Hematopoietic multipotent progenitor cell (in vitro differentiated cells): ENCODE results near the gene PRICKLE2. TPM values are rescaled to one million over a fixed set of nuclear protein-coding genes. Genes with fewer than 3 reads are reported as not detected.

Experiments
- DNase-seq, 3 donors: peaks; one replicate each; pipeline ENCODE4 v3.0.0-alpha.2; 2011 to 2015; ENCODE audit warnings: low read depth in 2 of 3, low spot score in 2 of 3
- total RNA-seq: library from RNA; depleted of rRNA; stranded (reverse); fragments of >200 nt; gene quantifications from one replicate; pipeline ENCODE4 v1.2.3, GENCODE V29; 2012

PRICKLE2 gene, protein sequence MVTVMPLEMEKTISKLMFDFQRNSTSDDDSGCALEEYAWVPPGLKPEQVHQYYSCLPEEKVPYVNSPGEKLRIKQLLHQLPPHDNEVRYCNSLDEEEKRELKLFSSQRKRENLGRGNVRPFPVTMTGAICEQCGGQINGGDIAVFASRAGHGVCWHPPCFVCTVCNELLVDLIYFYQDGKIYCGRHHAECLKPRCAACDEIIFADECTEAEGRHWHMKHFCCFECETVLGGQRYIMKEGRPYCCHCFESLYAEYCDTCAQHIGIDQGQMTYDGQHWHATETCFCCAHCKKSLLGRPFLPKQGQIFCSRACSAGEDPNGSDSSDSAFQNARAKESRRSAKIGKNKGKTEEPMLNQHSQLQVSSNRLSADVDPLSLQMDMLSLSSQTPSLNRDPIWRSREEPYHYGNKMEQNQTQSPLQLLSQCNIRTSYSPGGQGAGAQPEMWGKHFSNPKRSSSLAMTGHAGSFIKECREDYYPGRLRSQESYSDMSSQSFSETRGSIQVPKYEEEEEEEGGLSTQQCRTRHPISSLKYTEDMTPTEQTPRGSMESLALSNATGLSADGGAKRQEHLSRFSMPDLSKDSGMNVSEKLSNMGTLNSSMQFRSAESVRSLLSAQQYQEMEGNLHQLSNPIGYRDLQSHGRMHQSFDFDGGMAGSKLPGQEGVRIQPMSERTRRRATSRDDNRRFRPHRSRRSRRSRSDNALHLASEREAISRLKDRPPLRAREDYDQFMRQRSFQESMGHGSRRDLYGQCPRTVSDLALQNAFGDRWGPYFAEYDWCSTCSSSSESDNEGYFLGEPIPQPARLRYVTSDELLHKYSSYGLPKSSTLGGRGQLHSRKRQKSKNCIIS
- under 0.01 TPM for total RNA-seq

GRCh38 chr3:64224826-64225610 is at the start of gene PRICKLE2:
Gene PRICKLE2, minus strand, starts transcription at chr3:64225466. Its CDS starts 26,539 bp downstream, at chr3:64198927.
- peak in 1 of 3 donors; percentile 29 for DNase-seq

DNA sequence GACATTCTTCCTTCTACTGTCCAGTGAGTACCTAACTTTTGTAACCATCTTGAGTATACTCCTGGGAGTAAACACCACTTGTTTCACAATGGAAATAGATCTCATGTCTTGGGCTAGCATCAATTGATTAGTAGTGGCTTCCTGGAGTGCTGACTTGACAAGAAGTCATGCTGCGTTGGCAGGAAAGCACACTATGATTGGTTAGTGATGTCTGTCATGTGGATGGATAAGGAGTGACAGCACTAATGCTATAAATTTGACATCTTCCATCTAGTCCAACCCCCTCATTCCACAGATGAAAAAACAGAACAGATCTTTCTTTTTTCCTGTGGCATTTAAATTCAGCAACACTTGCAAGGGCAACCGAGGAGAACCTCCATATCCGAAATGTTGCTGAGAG is 47.6 kb upstream of the PRICKLE2 start:
- no peak for DNase-seq

DNA sequence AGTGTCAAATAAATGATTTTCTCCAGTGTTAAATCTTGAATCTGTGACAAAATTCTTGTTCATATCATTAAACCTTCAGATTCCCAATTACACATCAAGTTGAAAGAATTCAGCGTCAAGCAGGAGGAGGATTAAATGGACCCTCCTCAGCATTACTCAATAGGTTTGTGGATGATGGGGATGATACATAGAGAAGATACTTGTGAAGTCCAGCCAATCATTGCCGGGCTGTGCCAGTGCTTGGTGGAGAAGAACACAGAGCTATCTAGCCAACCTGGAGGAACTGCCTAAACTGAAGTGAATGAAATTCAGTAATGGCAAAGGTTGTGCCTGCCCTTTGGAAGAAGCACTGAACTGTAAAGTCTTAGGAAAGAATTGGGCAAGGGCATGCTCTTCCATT is 47.0 kb upstream of the PRICKLE2 start:
- no peak for DNase-seq

DNA sequence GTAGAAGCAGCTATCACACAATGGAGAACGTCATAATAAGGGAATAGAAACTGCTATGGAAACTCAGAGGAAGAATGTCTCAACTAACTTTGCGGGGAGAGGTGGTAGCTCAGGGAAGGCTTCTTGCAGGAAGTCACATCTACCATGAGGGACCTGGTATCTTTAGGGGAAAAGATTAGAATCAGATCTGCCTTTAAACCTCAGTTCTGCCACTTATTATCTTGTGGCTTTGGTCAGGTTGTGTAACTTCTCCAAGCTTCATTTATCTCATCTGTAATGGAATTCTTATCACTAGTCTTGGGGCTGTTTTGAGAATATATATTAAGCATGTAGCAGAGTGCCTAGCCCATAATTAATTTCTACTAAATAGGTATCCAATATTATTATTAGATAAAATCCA is 46.4 kb upstream of the PRICKLE2 start:
- DNase-seq = no peak

GRCh38 chr3:64270866-64271260 is 45.6 kb upstream of the PRICKLE2 start:
- DNase-seq = no peak

DNA sequence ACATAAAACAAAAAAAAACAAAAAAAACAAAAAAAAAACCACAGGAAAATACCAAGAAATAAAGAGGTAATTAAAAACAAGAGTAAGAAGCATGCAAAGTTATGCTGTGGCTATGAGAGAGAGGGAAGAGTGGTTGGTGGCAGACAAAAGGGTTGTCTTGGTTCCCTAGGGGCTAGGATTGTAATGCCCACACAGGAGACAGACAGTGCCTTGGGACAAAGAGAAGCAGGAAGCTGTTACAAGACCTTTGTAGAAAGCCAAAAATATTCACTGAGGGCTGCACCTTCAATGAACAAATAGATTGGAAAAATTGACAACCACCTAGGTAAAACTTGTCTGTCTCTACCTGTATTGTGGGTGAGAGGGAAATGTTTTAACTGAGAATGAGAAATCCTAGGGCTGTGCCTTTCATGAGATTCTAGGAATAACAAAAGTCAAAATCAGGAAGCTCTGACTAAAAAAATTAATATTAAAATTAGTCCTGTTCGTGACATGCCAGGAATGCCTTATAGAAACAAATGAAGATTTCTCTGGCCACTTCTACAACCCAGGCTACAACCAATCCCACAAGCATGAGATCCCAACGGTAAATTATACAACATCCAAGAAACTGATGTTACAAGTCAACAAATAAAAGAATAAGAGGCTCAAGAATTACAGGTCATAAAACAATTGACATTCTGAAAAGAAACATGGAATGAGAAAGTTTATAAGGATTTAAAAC is 45.0 kb upstream of the PRICKLE2 start:
- no peak for DNase-seq

GRCh38 chr3:64268926-64269325 is 43.7 kb upstream of the PRICKLE2 start:
- DNase-seq = no peak

- DNase-seq = no peak
Observed at GRCh38 chr3:64267721-64268604, 42.7 kb upstream of the PRICKLE2 start.

DNA sequence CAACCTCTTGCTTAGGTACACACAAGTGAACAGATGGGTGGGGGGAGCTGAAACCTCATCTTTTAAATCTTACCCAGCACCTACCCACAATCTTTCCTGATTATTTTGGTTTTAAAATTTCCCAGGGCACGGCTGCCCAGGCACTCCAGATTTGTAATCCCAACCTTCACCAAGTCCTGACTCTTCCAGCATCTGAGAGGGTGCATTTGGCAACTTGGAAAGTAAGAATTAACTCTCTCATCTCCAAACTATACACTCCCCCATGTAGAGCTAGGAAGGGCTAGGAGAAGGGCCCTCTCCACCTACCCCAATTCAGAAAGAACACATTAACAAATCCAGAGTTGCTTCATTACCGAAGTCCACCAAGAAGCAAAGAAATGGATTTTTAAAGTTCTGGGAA is 41.7 kb upstream of the PRICKLE2 start:
- DNase-seq = no peak

- DNase-seq = peak in 1 of 3 donors; percentile 1
Observed at GRCh38 chr3:64266065-64266931, 41.0 kb upstream of the PRICKLE2 start.

GRCh38 chr3:64265646-64266045 is 40.4 kb upstream of the PRICKLE2 start:
- DNase-seq = no peak

DNA sequence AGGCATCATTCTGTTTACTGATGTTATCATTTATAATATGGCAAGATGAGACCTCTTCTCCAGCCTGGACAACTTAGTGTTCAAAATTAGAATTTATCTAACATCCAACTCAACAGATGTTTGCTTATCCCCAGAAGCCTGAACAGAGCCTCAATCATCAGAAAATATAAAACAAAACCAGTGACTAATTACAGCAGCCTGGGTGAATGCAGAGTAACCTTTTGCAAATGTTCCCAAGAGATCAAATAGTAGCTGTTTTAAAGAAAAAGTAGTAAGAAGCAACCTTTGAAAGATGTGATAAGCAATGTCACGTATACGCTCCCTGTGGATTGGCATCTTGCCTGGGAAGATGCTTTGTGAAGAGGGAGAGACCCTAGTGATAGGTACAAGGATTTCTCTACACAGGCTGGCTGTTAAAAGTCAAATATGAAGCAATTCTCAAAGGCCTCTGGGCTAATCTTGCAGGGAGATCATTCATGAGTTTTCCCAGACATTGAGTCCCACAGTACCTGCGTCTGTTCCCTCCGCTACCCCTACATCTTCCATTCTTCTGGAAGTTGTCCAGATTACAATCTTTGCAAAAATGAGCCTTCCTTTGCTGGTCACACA is 39.3 kb upstream of the PRICKLE2 start:
- DNase-seq = no peak

GRCh38 chr3:64262574-64263114 is 37.4 kb upstream of the PRICKLE2 start:
- no peak for DNase-seq

DNA sequence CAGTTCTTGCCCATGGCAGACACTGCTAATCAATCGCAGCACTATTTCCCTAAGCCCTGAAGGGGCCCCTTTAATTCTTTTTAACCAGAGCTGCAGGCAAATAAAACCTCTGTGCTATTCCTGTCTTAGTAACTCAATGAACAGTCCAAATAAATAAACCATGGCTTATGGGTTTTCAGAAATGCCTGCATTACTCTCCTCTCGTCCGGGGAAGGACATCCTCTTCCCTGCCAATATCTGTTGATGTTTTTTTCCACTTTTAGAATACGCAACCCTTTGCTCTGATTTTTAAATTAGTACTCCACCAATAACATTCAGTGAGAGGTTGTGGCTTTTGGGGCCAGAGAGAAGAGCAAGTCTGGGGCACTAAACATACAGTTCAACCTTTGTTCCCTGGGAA is 35.2 kb upstream of the PRICKLE2 start:
- no peak for DNase-seq

DNA sequence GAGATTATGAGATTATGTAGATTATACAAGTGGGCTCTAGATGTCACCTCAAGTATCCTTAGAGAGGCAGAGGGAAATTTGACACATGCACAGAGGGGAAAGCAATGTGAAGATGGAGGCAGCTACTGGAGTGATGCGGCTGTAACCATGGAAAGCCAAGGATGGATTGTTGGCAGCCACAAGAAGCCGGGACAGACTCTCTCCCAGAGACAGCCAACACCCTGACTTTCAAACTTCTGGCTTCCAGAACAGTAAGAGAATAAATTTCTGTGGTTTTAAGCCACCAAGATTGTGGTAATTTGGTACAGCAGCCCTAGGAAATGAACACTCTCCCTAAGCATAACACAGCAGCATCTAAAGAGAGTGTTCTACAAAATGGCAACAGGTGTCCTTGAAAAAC is 34.4 kb upstream of the PRICKLE2 start:
- DNase-seq = no peak

DNA sequence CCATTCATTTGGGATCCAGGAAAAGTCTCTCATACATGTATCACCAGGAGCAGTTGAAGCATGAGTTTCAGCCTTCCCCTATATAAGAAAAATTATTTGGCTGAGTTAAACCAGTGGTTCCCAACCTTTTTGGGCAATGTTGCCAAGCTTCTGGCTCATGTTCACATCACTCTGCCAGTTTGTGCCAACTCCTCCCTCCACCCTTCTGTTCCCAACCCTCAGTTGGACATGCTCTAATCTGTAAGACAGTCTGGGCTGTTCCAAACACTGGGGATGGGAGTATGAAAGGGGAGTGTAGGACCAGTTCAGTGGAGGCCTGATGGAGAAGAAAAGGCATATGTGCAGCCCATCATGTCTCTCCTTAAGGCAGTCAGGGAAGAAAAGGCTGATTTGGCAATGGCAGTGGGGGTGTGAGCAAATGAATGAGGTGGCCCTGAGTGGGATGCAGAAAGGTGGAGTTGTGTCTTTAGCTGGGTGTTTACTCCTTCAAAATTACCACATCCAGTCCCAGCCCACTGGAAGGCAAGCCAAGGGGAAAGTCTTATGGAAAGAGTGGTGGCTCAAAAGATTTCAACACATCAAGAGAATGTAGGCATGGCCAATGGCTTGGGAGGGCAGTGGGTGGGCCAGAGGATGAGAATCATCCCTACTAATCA is 32.0 kb upstream of the PRICKLE2 start:
- no peak for DNase-seq

GRCh38 chr3:64255741-64256340 is 30.6 kb upstream of the PRICKLE2 start:
- no peak for DNase-seq
